ENCODE data around the gene LIME1. TPM values are rescaled to one million over a fixed set of nuclear protein-coding genes. Genes with fewer than 3 reads are reported as not detected.

LIME1 gene
- total and polyA plus RNA-seq, 9 of the 15 experiments (the other 6 are each of a cell fraction or from before 2014, with no cell fraction given) = 0.11 to 17.1 (median 2.8) TPM; not detected in 2

DNA sequence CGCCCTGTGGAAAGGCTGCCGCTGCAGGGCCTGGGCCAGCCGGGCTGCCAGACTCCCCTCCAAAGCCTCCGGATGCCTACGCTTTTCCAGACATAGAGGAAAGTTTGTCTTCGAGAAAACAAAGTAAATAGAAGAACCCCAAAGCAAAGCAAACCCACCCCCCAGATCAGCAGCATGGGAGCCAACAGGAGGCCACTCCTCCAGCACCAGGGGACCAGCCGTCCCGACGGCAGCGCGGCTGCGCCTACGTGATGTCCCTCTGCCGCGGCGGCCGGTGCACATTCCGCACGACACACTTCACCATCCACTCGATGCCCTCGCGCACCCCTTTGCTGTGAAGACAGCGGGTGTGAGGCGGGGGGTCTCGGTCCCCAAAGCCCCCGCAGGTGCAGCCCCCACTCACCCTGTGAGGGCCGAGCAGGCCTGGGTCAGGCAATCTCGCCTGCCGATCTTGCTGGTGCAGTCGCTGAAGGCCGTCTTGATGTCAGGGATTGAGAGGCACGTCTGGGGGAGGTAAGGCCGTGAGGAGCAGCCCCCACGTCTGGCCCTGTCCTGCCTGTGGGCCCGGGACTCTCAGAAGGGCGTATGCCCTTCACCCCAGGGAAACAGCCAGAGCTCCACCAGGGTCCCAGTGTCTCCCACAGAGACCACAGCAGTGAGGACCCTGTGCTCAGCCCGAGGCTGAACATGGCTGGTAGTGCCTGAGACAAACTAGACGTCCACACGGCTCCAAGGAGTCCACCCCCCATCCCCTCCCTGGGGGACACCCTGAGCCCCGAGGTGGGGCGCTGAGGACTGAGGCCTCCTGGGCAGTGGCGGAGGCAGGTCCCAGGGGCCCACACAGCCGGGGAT lies 36.0 kb upstream of the LIME1 start (continued):
- TF ChIP-seq, protein P1, sequence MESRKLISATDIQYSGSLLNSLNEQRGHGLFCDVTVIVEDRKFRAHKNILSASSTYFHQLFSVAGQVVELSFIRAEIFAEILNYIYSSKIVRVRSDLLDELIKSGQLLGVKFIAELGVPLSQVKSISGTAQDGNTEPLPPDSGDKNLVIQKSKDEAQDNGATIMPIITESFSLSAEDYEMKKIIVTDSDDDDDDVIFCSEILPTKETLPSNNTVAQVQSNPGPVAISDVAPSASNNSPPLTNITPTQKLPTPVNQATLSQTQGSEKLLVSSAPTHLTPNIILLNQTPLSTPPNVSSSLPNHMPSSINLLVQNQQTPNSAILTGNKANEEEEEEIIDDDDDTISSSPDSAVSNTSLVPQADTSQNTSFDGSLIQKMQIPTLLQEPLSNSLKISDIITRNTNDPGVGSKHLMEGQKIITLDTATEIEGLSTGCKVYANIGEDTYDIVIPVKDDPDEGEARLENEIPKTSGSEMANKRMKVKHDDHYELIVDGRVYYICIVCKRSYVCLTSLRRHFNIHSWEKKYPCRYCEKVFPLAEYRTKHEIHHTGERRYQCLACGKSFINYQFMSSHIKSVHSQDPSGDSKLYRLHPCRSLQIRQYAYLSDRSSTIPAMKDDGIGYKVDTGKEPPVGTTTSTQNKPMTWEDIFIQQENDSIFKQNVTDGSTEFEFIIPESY (CRISPR knock-in tag; IDR thresholded peaks at IDR 0.05) = peak; percentile 93; the same call in 1 of the 2 replicates
- TF ChIP-seq, protein P2, sequence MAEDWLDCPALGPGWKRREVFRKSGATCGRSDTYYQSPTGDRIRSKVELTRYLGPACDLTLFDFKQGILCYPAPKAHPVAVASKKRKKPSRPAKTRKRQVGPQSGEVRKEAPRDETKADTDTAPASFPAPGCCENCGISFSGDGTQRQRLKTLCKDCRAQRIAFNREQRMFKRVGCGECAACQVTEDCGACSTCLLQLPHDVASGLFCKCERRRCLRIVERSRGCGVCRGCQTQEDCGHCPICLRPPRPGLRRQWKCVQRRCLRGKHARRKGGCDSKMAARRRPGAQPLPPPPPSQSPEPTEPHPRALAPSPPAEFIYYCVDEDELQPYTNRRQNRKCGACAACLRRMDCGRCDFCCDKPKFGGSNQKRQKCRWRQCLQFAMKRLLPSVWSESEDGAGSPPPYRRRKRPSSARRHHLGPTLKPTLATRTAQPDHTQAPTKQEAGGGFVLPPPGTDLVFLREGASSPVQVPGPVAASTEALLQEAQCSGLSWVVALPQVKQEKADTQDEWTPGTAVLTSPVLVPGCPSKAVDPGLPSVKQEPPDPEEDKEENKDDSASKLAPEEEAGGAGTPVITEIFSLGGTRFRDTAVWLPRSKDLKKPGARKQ (CRISPR knock-in tag; IDR thresholded peaks at IDR 0.05) = no peak
- TF ChIP-seq, protein P3, sequence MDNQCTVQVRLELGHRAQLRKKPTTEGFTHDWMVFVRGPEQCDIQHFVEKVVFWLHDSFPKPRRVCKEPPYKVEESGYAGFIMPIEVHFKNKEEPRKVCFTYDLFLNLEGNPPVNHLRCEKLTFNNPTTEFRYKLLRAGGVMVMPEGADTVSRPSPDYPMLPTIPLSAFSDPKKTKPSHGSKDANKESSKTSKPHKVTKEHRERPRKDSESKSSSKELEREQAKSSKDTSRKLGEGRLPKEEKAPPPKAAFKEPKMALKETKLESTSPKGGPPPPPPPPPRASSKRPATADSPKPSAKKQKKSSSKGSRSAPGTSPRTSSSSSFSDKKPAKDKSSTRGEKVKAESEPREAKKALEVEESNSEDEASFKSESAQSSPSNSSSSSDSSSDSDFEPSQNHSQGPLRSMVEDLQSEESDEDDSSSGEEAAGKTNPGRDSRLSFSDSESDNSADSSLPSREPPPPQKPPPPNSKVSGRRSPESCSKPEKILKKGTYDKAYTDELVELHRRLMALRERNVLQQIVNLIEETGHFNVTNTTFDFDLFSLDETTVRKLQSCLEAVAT (IDR thresholded peaks at IDR 0.05) = 0 out of 4 replicates have a peak, but pooled peaks of 1 of the 2 experiments have one; percentile 36
- TF ChIP-seq, protein P4, sequence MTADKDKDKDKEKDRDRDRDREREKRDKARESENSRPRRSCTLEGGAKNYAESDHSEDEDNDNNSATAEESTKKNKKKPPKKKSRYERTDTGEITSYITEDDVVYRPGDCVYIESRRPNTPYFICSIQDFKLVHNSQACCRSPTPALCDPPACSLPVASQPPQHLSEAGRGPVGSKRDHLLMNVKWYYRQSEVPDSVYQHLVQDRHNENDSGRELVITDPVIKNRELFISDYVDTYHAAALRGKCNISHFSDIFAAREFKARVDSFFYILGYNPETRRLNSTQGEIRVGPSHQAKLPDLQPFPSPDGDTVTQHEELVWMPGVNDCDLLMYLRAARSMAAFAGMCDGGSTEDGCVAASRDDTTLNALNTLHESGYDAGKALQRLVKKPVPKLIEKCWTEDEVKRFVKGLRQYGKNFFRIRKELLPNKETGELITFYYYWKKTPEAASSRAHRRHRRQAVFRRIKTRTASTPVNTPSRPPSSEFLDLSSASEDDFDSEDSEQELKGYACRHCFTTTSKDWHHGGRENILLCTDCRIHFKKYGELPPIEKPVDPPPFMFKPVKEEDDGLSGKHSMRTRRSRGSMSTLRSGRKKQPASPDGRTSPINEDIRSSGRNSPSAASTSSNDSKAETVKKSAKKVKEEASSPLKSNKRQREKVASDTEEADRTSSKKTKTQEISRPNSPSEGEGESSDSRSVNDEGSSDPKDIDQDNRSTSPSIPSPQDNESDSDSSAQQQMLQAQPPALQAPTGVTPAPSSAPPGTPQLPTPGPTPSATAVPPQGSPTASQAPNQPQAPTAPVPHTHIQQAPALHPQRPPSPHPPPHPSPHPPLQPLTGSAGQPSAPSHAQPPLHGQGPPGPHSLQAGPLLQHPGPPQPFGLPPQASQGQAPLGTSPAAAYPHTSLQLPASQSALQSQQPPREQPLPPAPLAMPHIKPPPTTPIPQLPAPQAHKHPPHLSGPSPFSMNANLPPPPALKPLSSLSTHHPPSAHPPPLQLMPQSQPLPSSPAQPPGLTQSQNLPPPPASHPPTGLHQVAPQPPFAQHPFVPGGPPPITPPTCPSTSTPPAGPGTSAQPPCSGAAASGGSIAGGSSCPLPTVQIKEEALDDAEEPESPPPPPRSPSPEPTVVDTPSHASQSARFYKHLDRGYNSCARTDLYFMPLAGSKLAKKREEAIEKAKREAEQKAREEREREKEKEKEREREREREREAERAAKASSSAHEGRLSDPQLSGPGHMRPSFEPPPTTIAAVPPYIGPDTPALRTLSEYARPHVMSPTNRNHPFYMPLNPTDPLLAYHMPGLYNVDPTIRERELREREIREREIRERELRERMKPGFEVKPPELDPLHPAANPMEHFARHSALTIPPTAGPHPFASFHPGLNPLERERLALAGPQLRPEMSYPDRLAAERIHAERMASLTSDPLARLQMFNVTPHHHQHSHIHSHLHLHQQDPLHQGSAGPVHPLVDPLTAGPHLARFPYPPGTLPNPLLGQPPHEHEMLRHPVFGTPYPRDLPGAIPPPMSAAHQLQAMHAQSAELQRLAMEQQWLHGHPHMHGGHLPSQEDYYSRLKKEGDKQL (CRISPR knock-in tag; IDR thresholded peaks at IDR 0.05; ENCODE audit: borderline replicate concordance) = 0 out of 2 replicates have a peak, but pooled peaks have one; percentile 15
- TF ChIP-seq KLF13 (tag; IDR thresholded peaks at IDR 0.05; ENCODE audit: borderline replicate concordance, low read depth) = no peak
- TF ChIP-seq CHD2 (IDR thresholded peaks at IDR 0.05; ENCODE audit: low read depth, low read length) = peak; percentile 15; the same call in 1 of the 2 replicates
- TF ChIP-seq, protein P5, sequence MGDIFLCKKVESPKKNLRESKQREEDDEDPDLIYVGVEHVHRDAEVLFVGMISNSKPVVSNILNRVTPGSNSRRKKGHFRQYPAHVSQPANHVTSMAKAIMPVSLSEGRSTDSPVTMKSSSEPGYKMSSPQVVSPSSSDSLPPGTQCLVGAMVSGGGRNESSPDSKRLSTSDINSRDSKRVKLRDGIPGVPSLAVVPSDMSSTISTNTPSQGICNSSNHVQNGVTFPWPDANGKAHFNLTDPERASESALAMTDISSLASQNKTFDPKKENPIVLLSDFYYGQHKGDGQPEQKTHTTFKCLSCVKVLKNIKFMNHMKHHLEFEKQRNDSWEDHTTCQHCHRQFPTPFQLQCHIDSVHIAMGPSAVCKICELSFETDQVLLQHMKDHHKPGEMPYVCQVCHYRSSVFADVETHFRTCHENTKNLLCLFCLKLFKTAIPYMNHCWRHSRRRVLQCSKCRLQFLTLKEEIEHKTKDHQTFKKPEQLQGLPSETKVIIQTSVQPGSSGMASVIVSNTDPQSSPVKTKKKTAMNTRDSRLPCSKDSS (IDR thresholded peaks at IDR 0.05; ENCODE audit: low read depth, partially characterized antibody) = no peak
- no peak for TF ChIP-seq MIER1 (IDR thresholded peaks at IDR 0.05; ENCODE audit: low read depth)
- no peak for TF ChIP-seq ZEB2 (IDR thresholded peaks at IDR 0.05)
- TF ChIP-seq, protein P6, sequence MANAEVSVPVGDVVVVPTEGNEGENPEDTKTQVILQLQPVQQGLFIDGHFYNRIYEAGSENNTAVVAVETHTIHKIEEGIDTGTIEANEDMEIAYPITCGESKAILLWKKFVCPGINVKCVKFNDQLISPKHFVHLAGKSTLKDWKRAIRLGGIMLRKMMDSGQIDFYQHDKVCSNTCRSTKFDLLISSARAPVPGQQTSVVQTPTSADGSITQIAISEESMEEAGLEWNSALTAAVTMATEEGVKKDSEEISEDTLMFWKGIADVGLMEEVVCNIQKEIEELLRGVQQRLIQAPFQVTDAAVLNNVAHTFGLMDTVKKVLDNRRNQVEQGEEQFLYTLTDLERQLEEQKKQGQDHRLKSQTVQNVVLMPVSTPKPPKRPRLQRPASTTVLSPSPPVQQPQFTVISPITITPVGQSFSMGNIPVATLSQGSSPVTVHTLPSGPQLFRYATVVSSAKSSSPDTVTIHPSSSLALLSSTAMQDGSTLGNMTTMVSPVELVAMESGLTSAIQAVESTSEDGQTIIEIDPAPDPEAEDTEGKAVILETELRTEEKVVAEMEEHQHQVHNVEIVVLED (CRISPR knock-in tag; IDR thresholded peaks at IDR 0.05) = no peak
- no peak for TF ChIP-seq ZNF165 (CRISPR knock-in tag; IDR thresholded peaks at IDR 0.05; ENCODE audit: borderline replicate concordance)
